ENCODE measurements around the gene DAGLA.
A peak's percentile ranks its signal among the peaks of the same experiment; 100 is the strongest.

Gene DAGLA

DNA sequence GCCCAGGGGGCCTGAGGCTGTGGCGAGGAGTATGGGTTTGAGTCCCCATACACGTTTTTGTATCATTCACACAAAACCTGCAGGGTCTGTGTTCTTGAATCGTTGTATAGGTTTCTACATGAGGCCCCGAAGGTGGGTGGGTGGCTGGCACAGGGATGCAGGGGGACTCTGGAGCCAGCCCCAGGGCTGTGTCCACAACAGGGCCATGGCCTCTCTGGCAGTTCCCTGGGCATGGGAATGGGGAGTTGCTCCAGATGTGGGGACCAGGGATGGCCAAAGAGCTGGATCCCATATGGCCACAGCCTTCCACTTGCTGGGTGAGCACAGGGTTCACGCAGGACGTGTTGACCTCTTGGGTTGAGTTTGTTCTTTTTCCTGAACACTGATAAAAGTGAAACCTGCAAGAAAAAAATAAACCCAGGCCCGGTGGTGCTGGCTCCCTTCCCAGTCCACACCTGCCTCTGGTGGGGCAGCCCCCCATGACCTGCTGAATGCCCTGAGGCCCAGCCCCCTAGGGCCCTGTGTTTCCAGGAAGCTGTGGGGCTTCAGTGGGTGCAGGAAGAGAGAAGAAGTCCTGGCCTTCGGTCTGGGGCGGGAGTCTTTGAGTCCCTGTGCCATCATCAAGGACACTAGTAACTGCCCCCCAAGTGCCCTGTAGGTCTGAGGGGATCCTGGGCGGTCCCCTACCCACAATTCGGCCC, 88.3 kb downstream of the DAGLA start:
- no peak for DNase-seq

DNA sequence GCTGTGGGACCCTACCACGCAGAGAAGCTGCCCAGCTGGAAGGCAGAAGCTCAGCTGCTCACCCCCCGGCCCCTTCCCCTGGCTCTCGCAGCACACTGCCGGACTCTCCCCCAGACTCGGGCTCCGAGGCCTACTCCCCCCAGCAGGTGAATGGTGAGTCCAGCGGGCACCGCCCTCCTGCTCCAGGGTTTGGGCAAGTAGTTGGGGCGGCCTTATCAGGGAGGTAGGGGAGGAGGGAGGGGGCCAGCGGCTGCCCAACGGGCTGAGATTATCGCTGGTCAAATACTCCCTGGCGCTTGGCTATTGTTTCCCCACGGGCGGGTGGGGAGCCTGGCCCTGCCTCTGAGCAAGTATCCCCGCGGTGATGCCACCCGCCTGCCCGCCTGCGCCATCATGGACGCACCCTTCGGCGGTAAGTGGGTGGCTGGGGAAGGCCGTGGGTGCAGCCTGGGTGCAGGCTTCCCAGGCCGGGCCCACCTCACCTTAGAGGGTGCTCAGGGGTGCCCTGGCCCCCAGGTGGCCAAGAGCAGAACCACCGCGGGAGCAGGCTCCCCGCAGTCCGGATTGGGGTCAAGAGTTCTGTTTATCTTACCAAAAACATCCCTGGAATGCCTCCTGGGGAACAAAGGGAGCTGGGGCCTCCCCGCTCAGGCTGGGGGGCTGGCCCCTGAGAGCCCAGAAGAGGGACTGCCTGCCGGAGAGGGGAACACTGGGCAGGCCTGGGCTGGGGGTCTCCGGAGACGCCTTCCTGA, 89.2 kb downstream of the DAGLA start:
- DNase-seq, result no peak

DNA sequence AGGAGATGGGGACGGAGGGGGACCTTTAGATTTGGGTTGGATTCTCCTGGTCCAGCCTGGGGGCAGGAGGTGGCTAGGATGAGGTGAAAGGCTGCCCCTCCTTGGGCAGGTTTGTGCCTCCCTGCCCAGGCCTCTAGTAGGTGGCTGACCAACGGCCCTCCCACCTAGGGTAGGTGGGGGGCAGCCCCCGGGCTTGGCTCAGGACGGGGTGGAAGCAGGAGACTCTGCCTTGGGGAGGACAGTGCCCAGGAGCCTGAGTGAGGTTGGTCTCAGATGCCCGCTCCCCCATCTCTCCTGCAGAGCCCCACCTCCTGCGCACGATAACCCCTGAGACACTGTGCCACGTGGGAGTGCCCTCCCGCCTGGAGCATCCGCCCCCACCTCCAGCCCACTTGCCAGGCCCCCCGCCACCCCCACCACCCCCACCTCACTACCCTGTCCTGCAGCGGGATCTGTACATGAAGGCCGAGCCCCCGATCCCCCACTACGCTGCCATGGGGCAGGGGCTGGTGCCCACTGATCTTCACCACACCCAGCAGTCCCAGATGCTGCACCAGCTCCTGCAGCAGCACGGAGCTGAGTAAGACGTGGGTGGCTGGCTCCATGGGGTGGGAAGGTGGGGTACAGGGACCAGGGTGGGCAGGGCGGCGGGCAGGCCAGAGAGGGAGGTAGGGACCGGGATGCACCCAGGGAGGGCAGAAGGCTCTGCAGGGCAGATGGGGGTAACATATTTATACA, 89.9 kb downstream of the DAGLA start:
- no peak for DNase-seq

DNA sequence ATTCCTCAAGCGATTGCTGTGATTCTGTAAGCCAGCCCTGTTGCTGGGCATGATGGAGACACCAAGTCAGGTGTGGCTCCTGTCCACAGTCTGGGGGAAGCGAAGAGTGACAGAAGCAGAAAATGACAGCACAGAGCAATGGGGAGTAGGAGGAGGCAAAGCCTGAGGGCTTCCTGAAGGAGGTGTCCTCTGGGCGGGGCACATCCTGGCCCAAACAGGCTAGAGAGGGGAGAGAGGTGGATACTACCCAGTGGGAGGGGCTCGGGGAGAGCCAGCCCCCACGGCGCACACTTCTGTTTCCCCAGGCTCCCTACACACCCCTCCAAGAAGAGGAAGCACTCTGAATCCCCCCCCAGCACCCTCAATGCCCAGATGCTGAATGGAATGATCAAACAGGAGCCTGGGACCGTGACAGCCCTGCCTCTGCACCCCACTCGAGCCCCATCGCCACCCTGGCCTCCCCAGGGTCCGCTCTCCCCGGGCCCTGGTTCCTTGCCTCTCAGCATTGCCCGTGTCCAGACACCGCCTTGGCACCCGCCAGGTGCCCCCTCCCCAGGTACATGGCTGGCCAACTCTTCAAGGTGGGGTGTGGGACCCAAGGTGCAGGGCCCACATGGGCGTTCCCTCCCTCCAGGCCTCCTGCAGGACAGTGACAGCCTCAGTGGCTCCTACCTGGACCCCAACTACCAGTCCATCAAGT, 91.2 kb downstream of the DAGLA start:
- DNase-seq, result no peak

DNA sequence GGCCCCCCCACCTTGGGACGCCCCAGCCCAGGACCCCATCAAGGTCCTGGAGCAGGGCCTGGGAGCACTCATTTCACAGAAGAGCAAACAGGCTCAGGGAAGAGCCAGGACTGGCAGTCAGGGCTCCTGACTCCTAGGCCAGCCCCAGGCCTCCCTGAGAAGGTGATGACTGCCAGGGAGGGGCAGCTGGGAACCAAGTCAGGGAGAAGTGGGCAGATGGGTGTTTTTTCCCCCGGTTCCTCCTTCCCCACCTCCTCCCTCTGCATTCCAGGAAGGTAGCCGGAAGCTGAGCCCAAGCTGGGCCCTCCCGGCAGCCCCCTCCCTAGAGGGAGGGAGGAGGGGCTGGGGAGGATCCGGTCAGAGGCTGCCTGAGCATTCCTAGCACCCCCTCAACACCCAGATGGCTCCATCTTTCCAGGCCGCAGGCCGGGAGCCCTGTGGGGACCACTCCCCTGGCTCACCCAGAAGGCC, 91.8 kb downstream of the DAGLA start:
- no peak for DNase-seq

DNA sequence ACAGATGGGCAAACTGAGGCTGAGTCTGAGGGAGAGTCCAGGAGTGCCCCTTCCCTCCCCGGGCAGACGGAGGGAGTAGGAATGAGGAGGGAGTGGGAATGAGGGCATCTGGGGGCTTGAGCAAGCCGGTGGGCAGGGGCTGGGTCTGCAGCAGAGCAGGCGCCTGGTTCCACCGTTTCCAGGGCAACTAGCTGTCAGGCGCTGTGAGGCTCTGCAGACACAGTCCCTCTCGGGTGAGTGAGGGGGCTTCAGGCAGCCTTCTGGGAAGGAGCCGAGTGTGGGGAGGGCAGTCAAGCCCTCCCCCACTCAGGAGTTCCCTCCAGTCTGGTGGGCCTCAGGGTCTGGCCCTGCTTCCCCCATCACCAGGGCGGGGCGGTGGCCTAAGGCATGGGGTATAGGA, 93.2 kb downstream of the DAGLA start:
- no peak for DNase-seq

DNA sequence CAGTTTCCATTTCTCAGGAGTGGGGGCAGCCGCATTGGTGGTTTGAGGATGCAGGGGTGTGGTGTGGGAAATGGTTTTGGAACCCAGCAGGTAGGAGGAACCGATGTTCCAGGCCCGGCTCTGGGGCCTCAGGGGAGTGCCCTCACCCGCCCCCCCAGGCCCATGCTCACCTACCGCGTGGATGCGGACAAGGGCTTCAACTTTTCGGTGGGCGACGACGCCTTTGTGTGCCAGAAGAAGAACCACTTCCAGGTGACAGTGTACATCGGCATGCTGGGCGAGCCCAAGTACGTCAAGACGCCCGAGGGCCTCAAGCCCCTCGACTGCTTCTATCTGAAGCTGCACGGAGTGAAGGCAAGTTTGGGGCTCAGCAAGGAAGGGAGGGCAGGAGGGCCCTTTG, 93.6 kb downstream of the DAGLA start:
- no peak for DNase-seq

DNA sequence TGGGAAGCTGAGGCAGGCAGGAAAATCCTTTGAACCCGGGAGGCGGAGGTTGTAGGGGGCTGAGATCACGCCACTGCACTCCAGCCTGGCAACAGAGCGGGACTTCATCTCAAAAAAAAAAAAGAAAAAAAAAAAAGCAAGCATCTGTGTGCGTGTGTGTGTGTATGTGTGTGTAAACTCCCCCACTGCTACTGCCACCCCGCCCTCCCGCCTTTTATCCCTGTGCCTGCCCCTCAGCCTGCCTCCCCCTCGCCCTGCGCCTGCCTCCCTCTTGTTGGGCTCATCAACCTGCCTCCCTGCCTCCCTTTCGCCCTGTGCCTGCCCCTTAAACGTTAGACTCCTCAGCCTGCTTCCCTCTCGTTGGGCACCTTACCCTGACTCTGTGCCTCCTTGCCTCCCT, 94.2 kb downstream of the DAGLA start:
- DNase-seq, result no peak

DNA sequence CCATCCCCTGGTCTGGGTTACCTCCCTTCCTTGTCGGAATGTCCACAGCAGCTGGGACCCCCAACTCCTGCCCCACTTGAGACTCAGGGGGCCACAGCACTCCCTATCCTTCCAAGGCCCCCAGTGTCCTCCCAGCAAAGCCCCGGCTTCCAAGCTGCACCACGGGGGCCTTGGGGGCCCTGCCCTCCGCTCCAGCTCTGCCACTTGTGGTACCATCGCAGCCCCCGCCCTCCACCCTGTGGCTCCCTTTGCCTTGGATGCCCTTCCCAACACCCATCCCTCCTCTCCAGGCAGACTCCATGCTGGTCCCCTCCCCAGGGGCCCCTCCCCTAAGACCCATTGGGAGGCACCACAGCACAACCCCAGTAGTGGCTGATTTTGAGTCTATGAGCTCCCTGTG, 94.9 kb downstream of the DAGLA start:
- DNase-seq, result no peak

DNA sequence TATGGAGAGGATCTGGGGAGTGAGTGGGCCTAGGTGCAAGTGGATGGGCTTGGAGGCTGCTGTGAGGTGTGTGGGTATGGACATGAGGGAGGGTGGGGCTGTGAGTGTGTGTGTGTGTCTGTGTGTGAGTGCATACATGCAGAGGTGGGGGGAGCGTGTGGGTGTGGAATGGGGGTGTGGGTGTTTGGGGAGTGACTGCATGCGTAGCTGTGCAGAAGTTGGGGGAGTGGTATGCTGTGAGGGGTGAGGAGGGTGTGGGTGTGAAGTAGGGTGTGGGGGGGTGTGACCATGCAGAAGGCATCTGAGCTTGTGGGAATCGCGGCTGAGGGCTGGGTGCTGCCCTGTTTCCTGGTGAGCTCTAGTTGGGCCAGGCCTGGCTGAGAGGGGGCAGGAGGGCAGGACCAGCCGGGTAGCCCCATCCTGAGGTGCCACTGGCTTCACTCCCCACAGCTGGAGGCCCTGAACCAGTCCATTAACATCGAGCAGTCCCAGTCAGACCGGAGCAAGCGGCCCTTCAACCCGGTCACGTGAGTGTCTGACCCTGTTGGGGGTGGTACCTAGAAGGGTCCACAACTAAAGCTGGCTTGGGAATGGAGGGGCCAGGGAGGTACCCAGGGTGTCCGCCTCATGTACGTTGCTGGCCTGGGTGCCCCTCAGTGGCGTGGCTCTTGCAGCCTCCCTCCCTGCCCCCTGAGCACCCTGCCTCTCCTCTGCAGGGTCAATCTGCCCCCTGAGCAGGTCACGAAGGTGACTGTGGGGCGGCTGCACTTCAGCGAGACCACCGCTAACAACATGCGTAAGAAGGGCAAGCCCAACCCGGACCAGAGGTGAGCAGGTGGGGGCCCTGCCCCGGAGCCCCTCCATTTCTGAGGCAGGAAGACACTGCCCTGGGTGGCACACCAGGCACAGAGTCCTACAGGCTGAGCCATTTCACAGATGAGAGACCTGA, 95.7 kb downstream of the DAGLA start:
- no peak for DNase-seq

DNA sequence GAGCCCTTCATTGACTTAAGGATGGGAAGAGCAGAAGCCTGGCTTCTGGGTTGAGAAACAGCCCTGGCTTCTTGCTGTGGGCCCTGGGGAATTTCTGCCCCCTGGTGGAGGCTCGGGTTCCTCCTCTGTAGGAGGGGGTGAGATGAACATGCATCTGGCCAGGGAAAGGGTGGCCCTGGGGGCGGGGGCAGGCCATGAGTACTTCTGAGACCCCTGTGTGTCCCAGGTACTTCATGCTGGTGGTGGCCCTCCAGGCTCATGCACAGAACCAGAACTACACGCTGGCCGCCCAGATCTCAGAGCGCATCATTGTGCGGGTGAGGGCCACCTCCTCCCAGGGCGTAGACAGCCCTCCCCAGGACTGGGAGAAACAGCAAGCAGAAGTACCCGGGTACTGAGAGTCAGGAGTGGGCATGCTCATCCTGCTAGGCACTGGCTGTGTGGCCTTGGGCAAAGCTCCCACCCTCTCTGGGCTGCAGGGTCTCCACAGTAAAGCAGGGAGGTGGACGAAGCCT, 96.4 kb downstream of the DAGLA start:
- DNase-seq, result peak; percentile 33

DNA sequence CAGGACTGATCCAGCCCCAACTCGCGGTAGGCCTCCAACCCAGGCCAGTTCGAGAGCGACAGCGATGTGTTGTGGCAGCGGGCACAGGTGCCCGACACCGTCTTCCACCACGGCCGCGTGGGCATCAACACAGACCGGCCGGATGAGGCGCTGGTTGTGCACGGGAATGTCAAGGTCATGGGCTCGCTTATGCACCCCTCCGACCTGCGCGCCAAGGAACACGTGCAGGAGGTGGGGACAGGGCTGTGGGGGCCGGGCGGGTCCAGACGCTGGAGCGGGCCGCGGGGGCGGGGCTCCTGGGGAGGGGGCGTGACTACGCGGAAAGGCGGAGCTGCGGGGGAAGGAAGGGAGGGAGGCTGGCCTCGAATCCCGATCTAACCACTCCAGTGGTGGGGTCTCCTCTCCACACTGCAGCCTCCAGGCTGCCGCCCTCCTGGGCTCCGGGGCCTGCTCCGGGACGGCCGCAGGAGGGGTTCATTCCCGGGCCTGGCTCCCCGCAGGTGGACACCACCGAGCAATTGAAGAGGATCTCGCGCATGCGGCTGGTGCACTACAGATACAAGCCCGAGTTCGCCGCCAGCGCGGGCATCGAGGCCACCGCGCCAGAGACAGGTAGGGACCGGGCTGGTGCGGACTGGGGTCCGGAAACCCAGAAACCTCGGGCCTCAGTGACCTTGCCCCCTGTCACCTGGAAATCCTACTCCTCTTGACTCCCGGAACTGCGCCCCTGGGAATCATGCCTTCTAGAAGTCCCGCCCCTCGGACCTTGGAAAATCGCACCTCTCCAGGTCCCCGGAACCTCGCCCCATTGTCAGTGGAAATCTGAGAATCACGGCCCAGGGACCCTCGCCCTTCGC, 97.3 kb downstream of the DAGLA start:
- DNase-seq, result no peak

DNA sequence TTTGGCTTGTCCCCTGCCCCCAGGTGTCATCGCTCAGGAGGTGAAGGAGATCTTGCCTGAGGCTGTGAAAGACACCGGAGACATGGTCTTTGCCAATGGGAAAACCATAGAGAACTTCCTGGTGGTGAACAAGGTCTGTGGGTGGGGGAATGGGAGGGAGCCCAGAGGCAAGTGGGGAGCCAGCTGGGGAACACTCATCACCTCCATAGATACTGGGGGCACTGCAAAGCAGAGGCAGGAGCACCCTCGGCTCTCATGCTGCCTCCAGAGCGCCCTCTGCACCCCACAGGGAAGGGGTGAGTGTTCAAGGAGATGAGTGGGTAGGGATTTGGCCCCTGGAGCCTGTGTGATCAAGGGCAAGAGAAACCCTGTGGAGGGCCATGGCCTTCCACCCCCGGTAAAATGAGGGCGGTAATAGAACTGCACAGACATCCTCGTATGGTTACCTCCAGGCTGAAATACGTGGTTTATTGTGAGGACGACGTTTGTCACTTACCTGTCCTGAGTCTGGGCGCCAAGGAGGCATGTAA, 98.2 kb downstream of the DAGLA start:
- DNase-seq, result no peak

DNA sequence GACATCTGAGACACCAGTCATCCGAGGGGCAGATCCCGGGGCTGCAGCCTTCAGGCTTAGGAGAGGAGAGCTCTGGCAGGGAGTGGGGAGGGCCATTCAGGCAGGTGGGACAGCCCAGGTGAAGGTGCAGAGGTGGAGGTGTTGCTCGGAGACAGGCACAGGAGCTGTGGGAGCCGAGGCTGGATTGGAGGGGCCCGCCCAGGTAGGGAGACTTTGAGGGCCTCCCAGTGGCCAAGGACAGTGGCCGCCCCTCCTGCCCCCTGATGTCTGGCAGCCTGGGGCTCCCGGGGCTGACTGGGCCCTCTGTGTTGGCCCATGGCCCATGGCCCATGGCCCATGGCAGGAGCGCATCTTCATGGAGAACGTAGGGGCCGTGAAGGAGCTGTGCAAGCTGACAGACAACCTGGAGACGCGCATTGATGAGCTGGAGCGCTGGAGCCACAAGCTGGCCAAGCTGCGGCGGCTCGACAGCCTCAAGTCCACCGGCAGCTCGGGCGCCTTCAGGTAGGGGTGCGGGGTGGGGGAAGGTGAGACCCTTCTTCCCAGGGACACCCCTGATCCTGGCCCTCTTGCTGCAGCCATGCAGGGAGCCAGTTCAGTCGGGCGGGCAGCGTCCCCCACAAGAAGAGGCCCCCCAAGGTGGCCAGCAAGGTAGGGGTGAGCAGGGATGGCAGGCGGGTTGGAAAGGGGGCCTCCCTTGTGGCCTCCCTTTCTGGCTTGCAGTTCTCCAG, 98.9 kb downstream of the DAGLA start:
- no peak for DNase-seq

DNA sequence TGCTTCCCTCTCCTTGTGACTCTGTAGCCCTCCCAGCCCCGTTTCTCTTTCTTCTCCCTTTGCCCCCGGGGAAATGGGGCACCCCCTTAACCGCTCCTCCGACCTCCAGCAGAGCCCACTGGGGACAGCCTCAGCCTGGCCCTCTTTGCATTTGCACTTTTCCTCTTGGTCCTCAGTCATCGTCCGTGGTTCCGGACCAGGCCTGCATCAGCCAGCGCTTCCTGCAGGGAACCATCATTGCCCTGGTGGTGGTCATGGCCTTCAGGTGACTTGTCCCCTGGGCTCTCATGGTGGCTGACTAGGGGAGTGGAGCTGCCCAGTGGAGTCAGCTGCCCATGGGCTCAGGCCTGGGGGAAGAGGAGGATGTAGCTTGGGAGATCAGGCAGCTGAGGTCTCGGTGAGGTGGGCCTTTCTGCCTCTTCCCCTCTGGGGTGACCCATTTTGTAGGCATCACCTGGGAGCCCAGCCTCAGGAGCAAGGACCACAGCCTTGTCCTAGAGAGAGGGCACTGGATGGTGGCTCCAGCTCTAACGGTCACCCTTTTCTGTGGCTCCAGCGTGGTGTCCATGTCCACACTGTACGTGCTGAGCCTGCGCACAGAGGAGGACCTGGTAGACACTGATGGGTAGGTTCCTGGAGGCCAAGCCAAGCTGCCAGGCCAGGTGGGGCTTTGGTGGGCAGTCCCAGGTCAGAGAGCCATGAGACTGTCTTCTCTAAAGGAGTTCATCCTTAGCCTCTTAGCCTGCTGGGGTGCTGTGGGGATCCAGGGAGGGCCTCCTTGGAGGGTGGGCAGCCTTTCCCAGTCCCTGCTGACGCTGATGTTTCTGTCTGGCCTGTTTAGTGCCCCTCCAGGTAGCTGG, 99.7 kb downstream of the DAGLA start:
- no peak for DNase-seq

DNA sequence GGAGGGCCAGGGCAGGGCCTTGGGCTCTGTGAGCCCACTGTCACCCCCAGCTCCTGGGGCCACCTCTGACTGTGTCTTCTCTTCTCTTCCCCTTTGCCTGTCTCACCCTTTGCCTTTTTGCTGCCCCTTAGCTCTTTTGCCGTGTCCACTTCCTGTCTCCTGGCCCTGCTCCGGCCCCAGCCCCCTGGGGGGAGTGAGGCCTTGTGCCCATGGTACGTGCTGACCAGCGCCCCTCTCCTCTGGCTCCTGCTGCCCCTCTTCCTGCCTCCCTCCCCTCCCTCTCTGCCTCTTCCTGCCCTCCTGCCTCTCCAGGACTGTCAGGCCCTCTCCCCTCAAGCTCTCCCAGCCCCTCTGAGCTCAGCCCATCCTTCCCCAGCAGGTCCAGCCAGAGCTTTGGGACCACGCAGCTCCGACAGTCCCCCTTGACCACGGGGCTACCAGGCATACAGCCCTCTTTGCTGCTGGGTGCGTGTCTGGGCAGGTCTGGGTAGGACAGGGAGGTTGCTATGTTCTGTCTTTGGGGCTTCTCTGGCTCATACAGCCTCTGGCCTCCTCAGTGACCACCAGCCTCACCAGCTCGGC, 100.5 kb downstream of the DAGLA start:
- no peak for DNase-seq

DNA sequence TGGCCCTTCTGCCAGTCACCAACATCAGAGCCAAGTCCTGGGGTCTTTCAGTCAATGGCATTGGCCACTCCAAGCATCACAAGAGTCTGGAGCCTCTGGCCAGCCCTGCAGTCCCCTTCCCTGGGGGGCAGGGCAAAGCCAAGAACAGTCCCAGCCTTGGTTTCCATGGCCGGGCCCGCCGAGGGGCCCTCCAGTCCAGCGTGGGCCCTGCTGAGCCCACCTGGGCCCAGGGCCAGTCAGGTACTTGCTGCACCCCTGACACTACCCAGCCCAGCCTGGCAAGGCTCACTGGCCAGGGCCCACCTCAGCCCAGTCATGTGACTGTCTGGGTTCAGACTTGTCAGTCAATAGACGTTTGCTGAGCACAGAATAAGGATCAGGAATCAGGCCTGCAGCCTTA, 101.4 kb downstream of the DAGLA start:
- no peak for DNase-seq

DNA sequence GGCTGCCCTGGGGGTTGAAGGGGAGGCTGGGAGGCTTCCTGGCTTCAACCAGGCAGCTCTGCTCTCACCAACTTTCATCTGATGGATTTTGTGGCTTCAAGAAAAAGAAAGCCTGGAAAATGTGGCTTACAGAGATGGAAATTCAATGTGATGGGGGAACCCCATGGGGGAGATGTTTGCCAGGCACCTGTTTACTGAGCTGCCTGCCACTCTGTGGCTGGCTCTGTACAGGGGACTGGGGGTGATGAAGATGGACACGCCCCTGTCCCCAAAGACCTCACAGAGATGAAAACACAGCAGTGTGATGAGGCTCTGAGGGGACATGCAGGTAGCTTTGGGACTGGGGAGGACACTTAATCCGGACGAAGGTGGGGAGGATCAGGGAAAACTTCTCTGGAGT, 102.1 kb downstream of the DAGLA start:
- DNase-seq, result no peak
